Measurements from ENCODE around the gene HCN4.

HCN4 gene

DNA sequence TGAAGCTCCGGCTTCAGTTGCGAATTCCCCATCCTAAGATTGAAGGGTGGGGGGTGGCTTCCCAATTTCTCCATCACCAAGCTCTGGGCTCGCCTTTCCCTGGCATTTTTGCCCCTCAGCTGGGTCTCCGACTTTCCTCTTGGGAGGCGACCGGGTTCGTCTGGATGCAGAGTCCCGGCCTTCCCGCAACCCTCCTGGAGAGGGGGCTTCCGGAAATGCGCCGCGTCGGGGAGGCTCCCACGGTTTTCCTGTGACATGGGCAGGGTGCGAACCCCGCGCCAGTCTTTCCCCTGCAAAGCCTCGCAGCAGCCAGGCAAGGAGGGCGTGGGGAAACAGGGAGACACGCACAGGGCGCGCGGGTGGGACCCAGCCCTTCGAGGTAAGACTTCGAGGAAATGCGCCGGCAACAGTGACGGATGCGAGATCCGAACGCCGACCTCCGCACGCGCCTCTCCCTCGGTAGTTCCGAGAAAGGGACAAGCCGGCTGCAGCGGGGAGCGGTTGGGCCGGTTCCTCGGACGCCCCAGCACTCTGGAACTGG lies 466 bp upstream of the HCN4 start:
- no peak overlapping the region for H3K4me2 ChIP-seq (ENCODE audit: low read depth, low read length, poor library complexity, severe bottlenecking)
- no peaks in the 10 kb centered on the region for H3K27me3 ChIP-seq (ENCODE audit: insufficient read depth, low read length, poor library complexity, severe bottlenecking)

DNA sequence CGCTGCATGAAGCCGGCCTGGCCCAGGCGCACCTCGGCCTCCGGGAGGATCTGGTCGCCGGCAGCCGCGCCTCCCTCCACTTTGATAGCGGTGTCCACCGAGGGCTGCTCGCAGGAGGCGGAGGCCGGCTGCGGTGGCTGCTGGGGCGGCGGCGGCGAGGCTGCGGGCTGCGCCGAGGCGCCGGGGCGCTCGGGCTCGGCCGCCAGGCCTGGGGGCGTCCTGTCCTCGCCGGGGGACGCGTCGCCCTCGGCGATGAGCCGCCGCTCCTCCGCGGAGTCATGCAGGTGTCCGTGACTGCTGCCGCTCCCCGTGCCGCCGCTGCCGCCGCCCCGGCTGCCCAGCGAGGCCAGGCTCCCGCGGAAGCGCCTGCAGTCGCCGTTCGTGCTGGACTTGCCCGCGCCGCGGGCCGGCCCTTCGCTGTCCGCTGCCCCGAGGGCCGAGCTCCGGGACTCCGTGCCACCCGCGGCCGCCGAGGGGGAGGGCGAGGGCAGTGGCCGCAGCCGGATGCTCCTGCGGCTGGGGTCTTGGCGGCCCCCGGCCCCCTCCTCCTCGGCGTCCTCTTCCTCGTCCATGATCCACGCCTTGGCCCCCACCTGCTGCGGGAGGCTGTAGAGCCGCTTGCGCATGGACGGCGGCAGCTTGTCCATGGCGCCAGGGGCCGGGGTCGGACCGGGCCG lies 996 bp downstream of the HCN4 start:
- H3K36me3 ChIP-seq (ENCODE audit: insufficient read depth, low read length), result no peaks in the 10 kb centered on the region
- H3K9ac ChIP-seq (ENCODE audit: low read depth, low read length, poor library complexity, severe bottlenecking), result no peak overlapping the region
- no peaks in the 10 kb centered on the region for H3K9me3 ChIP-seq (ENCODE audit: insufficient read depth, low read depth, low read length)
- no peak overlapping the region for H3K4me2 ChIP-seq (ENCODE audit: low read depth, low read length, poor library complexity, severe bottlenecking)
- no peaks in the 10 kb centered on the region for H3K9me2 ChIP-seq (replicated peaks; ENCODE audit: low read depth, low read length)
- no peak overlapping the region for H3K4me3 ChIP-seq (ENCODE audit: low read length, poor library complexity, severe bottlenecking)
- no peaks in the 10 kb centered on the region for H3K4me1 ChIP-seq (ENCODE audit: insufficient read depth, low read length, poor library complexity, severe bottlenecking)
- H4K20me1 ChIP-seq (ENCODE audit: insufficient read depth, low read length, poor library complexity, severe bottlenecking), result no peaks in the 10 kb centered on the region
- H3K27me3 ChIP-seq (ENCODE audit: insufficient read depth, low read length, poor library complexity, severe bottlenecking), result no peaks in the 10 kb centered on the region
- no peak for TF ChIP-seq CTCF (conservative IDR thresholded peaks at IDR 0.05; ENCODE audit: low read length)
- no peak for TF ChIP-seq EZH2phosphoT487 (IDR thresholded peaks at IDR 0.05; ENCODE audit: borderline replicate concordance)
- H2AFZ ChIP-seq (ENCODE audit: low read length), result no peak overlapping the region
- no peaks in the 10 kb centered on the region for H3F3A ChIP-seq (ENCODE audit: low read depth)
- H3K79me2 ChIP-seq (ENCODE audit: insufficient read depth, low read length), result no peaks in the 10 kb centered on the region

More for the DNA sequence above, 466 bp upstream of the HCN4 start:
- Histone ChIP-seq H3K9me2 (replicated peaks; ENCODE audit: low read depth, low read length) (no peaks in the 10 kb centered on the region), H3K79me2 (ENCODE audit: insufficient read depth, low read length) (no peaks in the 10 kb centered on the region), H2AFZ (ENCODE audit: low read length) (no peak overlapping the region), H3K4me3 (ENCODE audit: low read length, poor library complexity, severe bottlenecking) (no peak overlapping the region), H3K4me1 (ENCODE audit: insufficient read depth, low read length, poor library complexity, severe bottlenecking) (no peaks in the 10 kb centered on the region), H3K36me3 (ENCODE audit: insufficient read depth, low read length) (no peaks in the 10 kb centered on the region), H3F3A (ENCODE audit: low read depth) (no peaks in the 10 kb centered on the region), H3K9me3 (ENCODE audit: insufficient read depth, low read depth, low read length) (no peaks in the 10 kb centered on the region), H3K9ac (ENCODE audit: low read depth, low read length, poor library complexity, severe bottlenecking) (no peak overlapping the region), H4K20me1 (ENCODE audit: insufficient read depth, low read length, poor library complexity, severe bottlenecking) (no peaks in the 10 kb centered on the region)
- TF ChIP-seq EZH2phosphoT487 (IDR thresholded peaks at IDR 0.05; ENCODE audit: borderline replicate concordance) (no peak), CTCF (conservative IDR thresholded peaks at IDR 0.05; ENCODE audit: low read length) (no peak)

GRCh38 chr15:73366766-73367623 lies 1.8 kb downstream of the HCN4 start:
- H3K4me2 ChIP-seq (ENCODE audit: low read depth, low read length, poor library complexity, severe bottlenecking), result no peak overlapping the region

More at GRCh38 chr15:73366766-73367623, 1.8 kb downstream of the HCN4 start:
- Histone ChIP-seq H3K9me2 (replicated peaks; ENCODE audit: low read depth, low read length) (no peaks in the 10 kb centered on the region), H3K4me3 (ENCODE audit: low read length, poor library complexity, severe bottlenecking) (no peak overlapping the region), H3K36me3 (ENCODE audit: insufficient read depth, low read length) (no peaks in the 10 kb centered on the region), H3K4me1 (ENCODE audit: insufficient read depth, low read length, poor library complexity, severe bottlenecking) (no peaks in the 10 kb centered on the region), H3F3A (ENCODE audit: low read depth) (no peaks in the 10 kb centered on the region), H3K9ac (ENCODE audit: low read depth, low read length, poor library complexity, severe bottlenecking) (no peak overlapping the region), H4K20me1 (ENCODE audit: insufficient read depth, low read length, poor library complexity, severe bottlenecking) (no peaks in the 10 kb centered on the region), H3K9me3 (ENCODE audit: insufficient read depth, low read depth, low read length) (no peaks in the 10 kb centered on the region), H2AFZ (ENCODE audit: low read length) (no peak overlapping the region), H3K79me2 (ENCODE audit: insufficient read depth, low read length) (no peaks in the 10 kb centered on the region), H3K27me3 (ENCODE audit: insufficient read depth, low read length, poor library complexity, severe bottlenecking) (no peaks in the 10 kb centered on the region)
- TF ChIP-seq EZH2phosphoT487 (IDR thresholded peaks at IDR 0.05; ENCODE audit: borderline replicate concordance), result no peak
- no peak for TF ChIP-seq CTCF (conservative IDR thresholded peaks at IDR 0.05; ENCODE audit: low read length)

All from Loucy (cell line).